Spinal cord (tissue), 10 donors: ENCODE results near the gene KCNK15. TPM values are rescaled to one million over a fixed set of nuclear protein-coding genes. Genes with fewer than 3 reads are reported as not detected.

Experiments used
- DNase-seq, 6 donors: peaks; one replicate each; pipeline versions ENCODE4 v3.0.0 to v3.0.0-alpha.2; 2013 to 2015; ENCODE audit warnings: low spot score in 6 of 6, low read depth in 4 of 6
- H3K27ac ChIP-seq: one replicate; pipeline ENCODE4 v1.5.1; 2013; ENCODE audit warnings: low read depth, low read length, control low read depth
- H3K27me3 ChIP-seq: one replicate; pipeline ENCODE4 v1.6.1; 2013; ENCODE audit warnings: low read length; ENCODE audit not compliant: control insufficient read depth, insufficient read depth
- H3K36me3 ChIP-seq: one replicate; pipeline ENCODE4 v1.6.1; 2013; ENCODE audit warnings: low read length; ENCODE audit not compliant: control insufficient read depth, insufficient read depth
- H3K4me1 ChIP-seq: one replicate; pipeline ENCODE4 v1.6.1; 2013; ENCODE audit warnings: low read length; ENCODE audit not compliant: control insufficient read depth, insufficient read depth
- H3K4me3 ChIP-seq: one replicate; pipeline ENCODE4 v1.5.1; 2013; ENCODE audit warnings: low read depth, low read length, control low read depth
- H3K9me3 ChIP-seq: one replicate; pipeline ENCODE4 v1.6.1; 2013; ENCODE audit warnings: low read length; ENCODE audit not compliant: control insufficient read depth, insufficient read depth
- WGBS: methylation state at CpG from one replicate; pipeline ENCODE4 v1.1.5; 2013; ENCODE audit warnings: missing lambda C conversion rate; ENCODE audit not compliant: insufficient coverage; 5-methylcytosine and 5-hydroxymethylcytosine counted together
- polyA plus RNA-seq, 2 donors: library from polyadenylated mRNA; unstranded; fragments of 120-200 nt; gene quantifications; one replicate each; pipeline ENCODE4 v1.2.1, GENCODE V29; 2013; ENCODE audit not compliant: insufficient read length in 2 of 2
- total RNA-seq, 2 donors: library from RNA; depleted of rRNA in 1 of 2; stranded (reverse); fragments of 120-200 nt in 1 of 2; fragments of >200 nt in 1 of 2; gene quantifications; one replicate each; pipeline versions ENCODE4 v1.2.3 to v1.2.4, GENCODE V29; 2013 to 2014
- donor health status: healthy.

Gene KCNK15
- total and polyA plus RNA-seq, 4 donors = 0.15 to 0.55 (median 0.24) TPM

GRCh38 chr20:44743916-44744655, 1.6 kb upstream of the KCNK15 start:
- Histone ChIP-seq H3K36me3 (no peaks in the 10 kb centered on the region), H3K27ac (no peak overlapping the region), H3K4me3 (no peak overlapping the region), H3K9me3 (no peaks in the 10 kb centered on the region), H3K27me3 (peaks cover 21% of the 10 kb centered on the region), H3K4me1 (peaks cover 18% of the 10 kb centered on the region)
- WGBS = 91% methylated on average over 9 of the region's 12 CpGs
- DNase-seq = no peak

DNA sequence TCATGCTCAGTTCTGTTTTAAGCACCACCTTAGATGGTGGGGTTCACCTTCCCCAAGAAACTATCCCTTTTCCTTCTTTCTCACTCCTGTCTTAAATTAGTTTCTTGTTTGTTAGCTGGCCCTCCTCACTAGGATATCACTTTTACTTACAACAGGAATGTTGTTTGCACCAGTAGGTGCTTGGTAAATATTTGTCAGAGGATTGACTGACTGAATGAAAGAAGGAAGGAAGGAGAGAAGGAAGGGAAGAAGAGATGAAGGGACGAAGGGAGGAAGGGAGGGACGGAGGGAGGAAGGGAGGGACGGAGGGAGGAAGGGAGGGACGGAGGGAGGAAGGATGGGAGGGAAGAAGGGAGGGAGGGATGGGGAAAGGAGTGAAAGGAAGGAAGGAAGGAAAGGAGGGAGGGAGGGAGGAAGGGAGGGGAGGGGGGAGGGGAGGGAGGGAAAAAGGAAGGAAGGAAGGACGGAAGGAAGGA, 505 bp upstream of the KCNK15 start:
- no peaks in the 10 kb centered on the region for H3K9me3 ChIP-seq
- peaks cover 21% of the 10 kb centered on the region for H3K27me3 ChIP-seq
- H3K4me1 ChIP-seq = peaks cover 18% of the 10 kb centered on the region
- no peak overlapping the region for H3K4me3 ChIP-seq
- no peak for DNase-seq
- peaks cover 4% of the 10 kb centered on the region for H3K36me3 ChIP-seq
- H3K27ac ChIP-seq = no peak overlapping the region
- whole genome bisulfite sequencing = 77% methylated on average over 4 of the region's 5 CpGs

GRCh38 chr20:44746367-44747165, 901 bp downstream of the KCNK15 start:
- H3K27me3 ChIP-seq = peaks cover 21% of the 10 kb centered on the region
- H3K4me3 ChIP-seq = peak overlapping the region; percentile 37
- peaks cover 18% of the 10 kb centered on the region for H3K4me1 ChIP-seq
- H3K9me3 ChIP-seq = no peaks in the 10 kb centered on the region
- WGBS = 20% methylated on average over 8 of the region's 12 CpGs
- no peak overlapping the region for H3K27ac ChIP-seq
- peaks cover 11% of the 10 kb centered on the region for H3K36me3 ChIP-seq
- DNase-seq = peak in 1 of 6 donors; percentile 51

DNA sequence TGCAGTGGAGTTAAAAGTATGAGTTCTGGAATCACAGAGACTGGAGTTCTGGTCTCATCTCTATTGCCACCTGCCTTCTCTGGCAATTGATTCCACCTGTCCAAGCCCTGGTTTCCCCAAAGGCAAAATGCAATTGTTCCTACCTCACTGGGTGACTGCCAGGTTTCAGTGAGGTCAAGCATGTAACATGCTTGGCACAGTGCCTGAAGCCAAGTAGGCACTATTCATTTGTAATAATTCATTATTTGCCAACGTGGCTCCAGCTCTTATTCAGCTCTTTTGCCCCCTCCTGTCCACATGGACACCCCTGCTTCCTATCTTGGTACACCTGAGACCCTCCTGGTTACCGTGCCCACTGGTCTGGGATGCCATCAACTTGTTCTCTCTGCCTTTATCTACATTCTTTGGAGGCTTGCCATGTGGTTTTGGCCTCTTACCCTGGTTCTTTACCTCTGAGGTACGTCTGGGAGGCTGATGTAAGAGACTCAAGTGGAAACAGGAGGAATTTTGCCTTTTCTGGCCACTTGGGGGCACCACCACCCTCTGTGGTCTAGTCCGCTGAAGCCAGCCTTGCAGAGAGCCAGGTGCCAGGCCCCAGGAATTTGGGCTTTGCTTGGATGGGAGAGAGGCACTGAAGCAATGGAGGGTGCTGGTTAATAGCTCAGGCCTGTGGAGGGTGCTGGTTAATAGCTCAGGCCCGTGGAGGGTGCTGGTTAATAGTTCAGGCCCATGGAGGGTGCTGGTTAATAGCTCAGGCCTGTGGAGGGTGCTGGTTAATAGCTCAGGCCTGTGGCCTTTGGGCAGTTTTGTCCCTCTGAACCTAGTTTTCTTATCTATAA, 1.7 kb downstream of the KCNK15 start:
- no peak overlapping the region for H3K27ac ChIP-seq
- H3K4me1 ChIP-seq = peaks cover 18% of the 10 kb centered on the region
- DNase-seq = peak in 4 of 6 donors; percentile 54 to 93 (median 76)
- peaks cover 17% of the 10 kb centered on the region for H3K27me3 ChIP-seq
- 8% methylated on average over 4 of the region's 5 CpGs for WGBS
- no peak overlapping the region for H3K4me3 ChIP-seq
- H3K36me3 ChIP-seq = peaks cover 19% of the 10 kb centered on the region
- no peaks in the 10 kb centered on the region for H3K9me3 ChIP-seq

DNA sequence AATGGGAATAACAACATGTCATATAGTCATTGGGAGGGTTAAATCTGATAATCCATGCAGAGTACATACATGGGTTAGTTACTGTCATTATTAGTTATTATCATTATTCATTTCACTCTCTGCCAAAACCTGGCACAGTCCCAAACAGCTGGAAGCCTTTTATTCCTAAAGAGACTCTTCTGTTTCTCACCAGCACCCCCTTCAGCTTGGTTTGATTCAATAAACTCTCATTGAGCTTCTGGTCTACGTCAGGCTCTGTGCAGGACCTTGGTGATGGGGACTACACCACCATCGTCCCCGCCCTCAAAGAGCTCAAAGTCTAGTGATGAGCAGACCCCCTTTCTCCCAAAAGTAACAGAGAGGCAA, 2.3 kb downstream of the KCNK15 start:
- DNase-seq = peak in 2 of 6 donors; percentile 35 to 63
- WGBS = 63% methylated on average over 1 of the region's 3 CpGs
- H3K4me1 ChIP-seq = peaks cover 18% of the 10 kb centered on the region
- no peak overlapping the region for H3K27ac ChIP-seq
- peaks cover 13% of the 10 kb centered on the region for H3K27me3 ChIP-seq
- no peaks in the 10 kb centered on the region for H3K9me3 ChIP-seq
- peaks cover 22% of the 10 kb centered on the region for H3K36me3 ChIP-seq
- H3K4me3 ChIP-seq = no peak overlapping the region

- H3K4me3 ChIP-seq = no peak overlapping the region
- DNase-seq = no peak
- peaks cover 44% of the 10 kb centered on the region for H3K36me3 ChIP-seq
- H3K27me3 ChIP-seq = peaks cover 13% of the 10 kb centered on the region
- H3K27ac ChIP-seq = no peak overlapping the region
- H3K4me1 ChIP-seq = peaks cover 18% of the 10 kb centered on the region
- no peaks in the 10 kb centered on the region for H3K9me3 ChIP-seq
- 67% methylated on average over 70 of the region's 73 CpGs for WGBS
Measured at GRCh38 chr20:44750081-44750805, 4.6 kb downstream of the KCNK15 start.

- Histone ChIP-seq H3K36me3 (peaks cover 65% of the 10 kb centered on the region), H3K4me1 (peaks cover 5% of the 10 kb centered on the region), H3K27me3 (no peaks in the 10 kb centered on the region), H3K9me3 (no peaks in the 10 kb centered on the region), H3K4me3 (no peak overlapping the region), H3K27ac (no peak overlapping the region)
- no peak for DNase-seq
- 76% methylated on average over 13 of the region's 17 CpGs for WGBS
Measured at GRCh38 chr20:44752099-44752931, 6.7 kb downstream of the KCNK15 start.

- H3K36me3 ChIP-seq = peaks cover 75% of the 10 kb centered on the region
- WGBS = 69% methylated on average over 6 of the region's 7 CpGs
- H3K4me1 ChIP-seq = no peaks in the 10 kb centered on the region
- no peaks in the 10 kb centered on the region for H3K27me3 ChIP-seq
- no peak overlapping the region for H3K4me3 ChIP-seq
- DNase-seq = no peak
- H3K27ac ChIP-seq = no peak overlapping the region
- no peaks in the 10 kb centered on the region for H3K9me3 ChIP-seq
Measured at GRCh38 chr20:44754554-44754953, 8.9 kb downstream of the KCNK15 start.
